Sigmoid colon (tissue), 3 donors: Measurements from ENCODE around the gene UNC119B.

Experiments used
- POLR2A ChIP-seq, 2 donors: fragments of 450-650 bp; IDR thresholded peaks; one replicate each; pipeline ENCODE4 v1.6.1; 2016; ENCODE audit warnings: antibody characterized with exemption in 2 of 2, mild to moderate bottlenecking in 2 of 2, moderate library complexity in 2 of 2
- TF ChIP-seq, protein P1 (sequence below), 4 experiments: fragments of 450-650 bp in 3 of 4; fragments of 200-600 bp in 1 of 4; IDR thresholded peaks; one replicate each; pipeline ENCODE4 v1.5.1; 2016 to 2019; ENCODE audit warnings: antibody characterized with exemption in 4 of 4, mild to moderate bottlenecking in 3 of 4, moderate library complexity in 2 of 4

DNA sequence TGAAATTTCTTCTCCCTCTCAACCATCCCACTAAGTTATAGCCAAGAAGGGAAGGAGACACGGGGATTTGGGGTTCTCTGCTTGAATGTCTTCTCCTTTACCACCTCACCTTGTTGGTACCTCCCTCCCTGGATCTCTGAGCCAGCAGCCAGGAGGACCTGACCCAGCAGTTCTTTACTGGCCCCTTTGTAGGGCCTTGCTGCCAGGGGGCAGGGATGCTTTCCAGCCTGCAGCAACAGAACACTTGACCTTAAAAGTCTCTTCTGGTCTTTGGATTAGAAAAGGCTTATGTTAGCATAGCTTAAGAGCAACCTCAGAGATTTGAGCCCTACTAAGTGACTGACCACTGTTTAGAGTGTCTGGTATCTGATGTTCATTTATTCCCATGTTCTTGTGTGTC is 12.9 kb upstream of the UNC119B start:
- TF ChIP-seq, protein P1, sequence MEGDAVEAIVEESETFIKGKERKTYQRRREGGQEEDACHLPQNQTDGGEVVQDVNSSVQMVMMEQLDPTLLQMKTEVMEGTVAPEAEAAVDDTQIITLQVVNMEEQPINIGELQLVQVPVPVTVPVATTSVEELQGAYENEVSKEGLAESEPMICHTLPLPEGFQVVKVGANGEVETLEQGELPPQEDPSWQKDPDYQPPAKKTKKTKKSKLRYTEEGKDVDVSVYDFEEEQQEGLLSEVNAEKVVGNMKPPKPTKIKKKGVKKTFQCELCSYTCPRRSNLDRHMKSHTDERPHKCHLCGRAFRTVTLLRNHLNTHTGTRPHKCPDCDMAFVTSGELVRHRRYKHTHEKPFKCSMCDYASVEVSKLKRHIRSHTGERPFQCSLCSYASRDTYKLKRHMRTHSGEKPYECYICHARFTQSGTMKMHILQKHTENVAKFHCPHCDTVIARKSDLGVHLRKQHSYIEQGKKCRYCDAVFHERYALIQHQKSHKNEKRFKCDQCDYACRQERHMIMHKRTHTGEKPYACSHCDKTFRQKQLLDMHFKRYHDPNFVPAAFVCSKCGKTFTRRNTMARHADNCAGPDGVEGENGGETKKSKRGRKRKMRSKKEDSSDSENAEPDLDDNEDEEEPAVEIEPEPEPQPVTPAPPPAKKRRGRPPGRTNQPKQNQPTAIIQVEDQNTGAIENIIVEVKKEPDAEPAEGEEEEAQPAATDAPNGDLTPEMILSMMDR (IDR thresholded peaks at IDR 0.05): no peak
- TF ChIP-seq POLR2A (IDR thresholded peaks at IDR 0.05): no peak
